Hepatocyte (in vitro differentiated cells): ENCODE results near the gene CREB1.

Experiments
- EZH2 ChIP-seq: fragments of 200-600 bp; sonication (generic); IDR thresholded peaks from 2 replicates; pipeline ENCODE4 v1.6.1; 2016; ENCODE audit warnings: antibody characterized with exemption, mild to moderate bottlenecking, borderline replicate concordance
- EZH2phosphoT487 ChIP-seq: fragments of 200-600 bp; sonication (generic); IDR thresholded peaks from one replicate; pipeline ENCODE4 v1.6.1; 2018; ENCODE audit warnings: antibody characterized with exemption, mild to moderate bottlenecking, low read depth, moderate library complexity; ENCODE audit not compliant: unreplicated experiment, severe bottlenecking
- TF ChIP-seq, protein P1 (sequence below): fragments of 200-600 bp; sonication (generic); IDR thresholded peaks from 2 replicates; pipeline ENCODE4 v1.5.1; 2016; ENCODE audit warnings: antibody characterized with exemption, mild to moderate bottlenecking; ENCODE audit not compliant: poor library complexity

DNA sequence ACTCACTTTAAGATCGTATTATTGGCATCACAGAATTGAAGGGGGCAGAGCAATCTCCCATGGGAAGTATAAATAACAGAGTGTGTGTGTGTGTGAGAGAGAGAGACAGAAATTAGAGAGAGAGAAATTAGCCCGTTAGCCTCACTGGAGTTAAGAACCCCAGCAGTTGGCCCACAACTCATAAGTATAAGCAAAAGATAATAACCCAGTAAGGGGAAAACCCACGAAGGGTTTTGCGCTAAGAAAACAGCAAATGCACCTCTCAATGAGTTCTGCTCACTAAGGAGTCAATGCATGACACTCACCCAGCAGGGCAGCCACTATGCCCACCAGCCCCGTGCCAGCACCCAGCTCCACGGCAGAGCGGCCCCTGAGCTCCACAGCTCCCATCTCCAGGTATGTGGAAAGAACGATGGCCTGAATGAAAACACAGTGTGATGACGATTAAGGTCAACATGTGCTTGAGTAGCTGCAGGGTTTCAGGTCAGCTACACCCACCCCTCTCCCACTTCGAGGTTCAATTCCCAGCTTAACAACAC, 91.8 kb downstream of the CREB1 start:
- TF ChIP-seq, protein P1, sequence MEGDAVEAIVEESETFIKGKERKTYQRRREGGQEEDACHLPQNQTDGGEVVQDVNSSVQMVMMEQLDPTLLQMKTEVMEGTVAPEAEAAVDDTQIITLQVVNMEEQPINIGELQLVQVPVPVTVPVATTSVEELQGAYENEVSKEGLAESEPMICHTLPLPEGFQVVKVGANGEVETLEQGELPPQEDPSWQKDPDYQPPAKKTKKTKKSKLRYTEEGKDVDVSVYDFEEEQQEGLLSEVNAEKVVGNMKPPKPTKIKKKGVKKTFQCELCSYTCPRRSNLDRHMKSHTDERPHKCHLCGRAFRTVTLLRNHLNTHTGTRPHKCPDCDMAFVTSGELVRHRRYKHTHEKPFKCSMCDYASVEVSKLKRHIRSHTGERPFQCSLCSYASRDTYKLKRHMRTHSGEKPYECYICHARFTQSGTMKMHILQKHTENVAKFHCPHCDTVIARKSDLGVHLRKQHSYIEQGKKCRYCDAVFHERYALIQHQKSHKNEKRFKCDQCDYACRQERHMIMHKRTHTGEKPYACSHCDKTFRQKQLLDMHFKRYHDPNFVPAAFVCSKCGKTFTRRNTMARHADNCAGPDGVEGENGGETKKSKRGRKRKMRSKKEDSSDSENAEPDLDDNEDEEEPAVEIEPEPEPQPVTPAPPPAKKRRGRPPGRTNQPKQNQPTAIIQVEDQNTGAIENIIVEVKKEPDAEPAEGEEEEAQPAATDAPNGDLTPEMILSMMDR, result no peak
- TF ChIP-seq EZH2 (no peak), EZH2phosphoT487 (no peak)
